HG02938 (cell line): ENCODE data around the gene SEMA4A.
"Not testable (repeated sequence)": the region's sequence is repeated elsewhere in the genome, so short reads cannot be mapped to it uniquely, and the experiment has no call there.

Source experiments
- ATAC-seq: cut with Tn5 transposase; IDR thresholded peaks from one replicate; pipeline ENCODE4 v1.9.1; 2021; ENCODE audit warnings: mild to moderate bottlenecking, moderate library complexity; ENCODE audit not compliant: unreplicated experiment

Gene SEMA4A

GRCh38 chr1:156191292-156191964, 38.0 kb downstream of the SEMA4A start:
- ATAC-seq: no peak

- ATAC-seq: no peak
Measured at GRCh38 chr1:156193208-156193487, 39.8 kb downstream of the SEMA4A start.

GRCh38 chr1:156193488-156194299, 40.3 kb downstream of the SEMA4A start, which contains the start of gene SLC25A44:
TSS of gene SLC25A44 (plus strand) at chr1:156194104. CDS start at chr1:156199848, 5,744 bp downstream.
- ATAC-seq: peak; percentile 94

GRCh38 chr1:156194300-156194652, 40.9 kb downstream of the SEMA4A start:
- peak; percentile 3 for ATAC-seq

GRCh38 chr1:156195853-156196252, 42.5 kb downstream of the SEMA4A start:
- no peak for ATAC-seq

- no peak for ATAC-seq
Measured at GRCh38 chr1:156196445-156196844, 43.1 kb downstream of the SEMA4A start.

GRCh38 chr1:156198831-156199349, 45.5 kb downstream of the SEMA4A start:
- ATAC-seq: no peak

GRCh38 chr1:156200044-156200443, 46.7 kb downstream of the SEMA4A start:
- no peak for ATAC-seq

GRCh38 chr1:156203331-156203730, 49.9 kb downstream of the SEMA4A start:
- ATAC-seq: no peak

- no peak for ATAC-seq
Measured at GRCh38 chr1:156204686-156205085, 51.3 kb downstream of the SEMA4A start.

- ATAC-seq: no peak
Measured at GRCh38 chr1:156211243-156211642, 57.9 kb downstream of the SEMA4A start.

GRCh38 chr1:156212130-156212529, 58.7 kb downstream of the SEMA4A start:
- ATAC-seq: no peak

GRCh38 chr1:156212833-156213643, 59.7 kb downstream of the SEMA4A start, which contains the start of gene PMF1:
TSS of gene PMF1 (plus strand) at chr1:156213007. CDS start at chr1:156213016, 9 bp downstream.
- peak; percentile 90 for ATAC-seq

- no peak for ATAC-seq
Measured at GRCh38 chr1:156213644-156213966, 60.2 kb downstream of the SEMA4A start.

- no peak for ATAC-seq
Measured at GRCh38 chr1:156214024-156214748, 60.8 kb downstream of the SEMA4A start.

GRCh38 chr1:156216361-156217086, 63.1 kb downstream of the SEMA4A start:
- not testable (repeated sequence) for ATAC-seq

- no peak for ATAC-seq
Measured at GRCh38 chr1:156217871-156218270, 64.5 kb downstream of the SEMA4A start.

GRCh38 chr1:156220226-156220625, 66.8 kb downstream of the SEMA4A start:
- ATAC-seq: no peak

- no peak for ATAC-seq
Measured at GRCh38 chr1:156221986-156222692, 68.8 kb downstream of the SEMA4A start.

GRCh38 chr1:156225677-156226014, 72.3 kb downstream of the SEMA4A start:
- ATAC-seq: no peak
